GM10266 (cell line): ENCODE data around the gene LAX1.
"Not testable (repeated sequence)": the region's sequence is repeated elsewhere in the genome, so short reads cannot be mapped to it uniquely, and the experiment has no call there.

Experiments
- DNase-seq: peaks from one replicate; pipeline ENCODE4 v3.0.0; 2012; ENCODE audit errors: extremely low spot score
- CTCF ChIP-seq: IDR thresholded peaks from 2 replicates; pipeline ENCODE4 v1.5.1; 2012; ENCODE audit warnings: mild to moderate bottlenecking, low read depth; ENCODE audit not compliant: control insufficient read depth, insufficient read depth; ENCODE audit errors: missing control alignments

The LAX1 gene

GRCh38 chr1:203756036-203756435, 8.9 kb upstream of the LAX1 start:
- no peak for TF ChIP-seq CTCF
- DNase-seq: no peak

DNA sequence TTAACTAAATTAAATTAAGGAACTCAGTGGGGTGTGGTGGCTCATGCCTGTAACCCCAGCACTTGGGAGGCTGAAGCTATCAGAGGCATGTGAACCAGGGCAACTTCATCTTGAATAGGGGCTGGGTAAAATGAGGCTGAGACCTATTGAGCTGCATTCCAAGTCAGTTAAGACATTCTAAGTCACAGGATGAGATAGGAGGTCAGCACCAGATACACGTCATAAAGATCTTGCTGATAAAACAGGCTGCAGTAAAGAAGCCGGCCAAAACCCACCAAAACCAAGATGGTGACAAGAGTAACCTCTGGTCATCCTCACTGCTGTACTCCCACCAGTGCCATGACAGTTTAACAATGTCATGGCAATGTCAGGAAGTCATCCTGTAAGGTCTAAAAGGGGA, 6.2 kb upstream of the LAX1 start:
- DNase-seq: not testable (repeated sequence)

DNA sequence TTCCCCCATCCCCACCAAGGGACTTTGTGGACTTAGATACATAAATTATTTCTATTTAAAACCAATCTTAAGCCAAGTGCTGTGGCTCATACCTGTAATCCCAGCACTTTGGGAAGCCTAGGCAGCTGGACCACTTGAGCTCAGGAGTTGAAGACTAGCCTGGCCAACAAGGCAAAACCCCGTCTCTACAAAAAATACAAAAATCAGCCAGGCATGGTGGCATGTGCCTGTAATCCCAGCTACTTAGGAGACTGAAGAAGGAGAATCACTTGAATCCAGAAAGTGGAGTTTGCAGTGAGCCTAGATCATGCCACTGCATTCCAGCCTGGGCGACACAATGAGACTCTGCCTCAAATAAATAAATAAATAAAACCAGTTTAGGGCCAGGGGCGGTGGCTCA, 4.5 kb upstream of the LAX1 start:
- no peak for TF ChIP-seq CTCF
- DNase-seq: no peak

DNA sequence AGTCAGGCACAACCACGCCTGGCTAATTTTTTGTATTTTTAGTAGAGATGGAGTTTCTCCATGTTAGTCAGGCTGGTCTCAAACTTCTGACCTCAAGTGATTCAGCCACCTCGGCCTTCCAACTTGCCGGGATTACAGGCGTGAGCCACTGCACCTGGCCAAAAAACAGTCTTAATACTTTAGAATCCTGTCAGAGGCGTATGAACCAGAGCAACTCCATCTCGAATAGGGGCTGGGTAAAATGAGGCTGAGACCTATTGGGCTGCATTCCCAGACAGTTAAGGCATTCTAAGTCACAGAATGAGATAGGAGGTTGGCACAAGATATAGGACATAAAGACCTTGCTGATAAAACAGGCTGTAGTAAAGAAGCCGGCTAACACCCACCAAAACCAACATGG, 3.0 kb upstream of the LAX1 start:
- DNase-seq: not testable (repeated sequence)

- no peak for TF ChIP-seq CTCF
Measured at GRCh38 chr1:203763505-203763904, 1.5 kb upstream of the LAX1 start.

GRCh38 chr1:203764105-203765028, 616 bp upstream of the LAX1 start:
- no peak for TF ChIP-seq CTCF
- no peak for DNase-seq

More at GRCh38 chr1:203763505-203763904, 1.5 kb upstream of the LAX1 start:
- DNase-seq: no peak

DNA sequence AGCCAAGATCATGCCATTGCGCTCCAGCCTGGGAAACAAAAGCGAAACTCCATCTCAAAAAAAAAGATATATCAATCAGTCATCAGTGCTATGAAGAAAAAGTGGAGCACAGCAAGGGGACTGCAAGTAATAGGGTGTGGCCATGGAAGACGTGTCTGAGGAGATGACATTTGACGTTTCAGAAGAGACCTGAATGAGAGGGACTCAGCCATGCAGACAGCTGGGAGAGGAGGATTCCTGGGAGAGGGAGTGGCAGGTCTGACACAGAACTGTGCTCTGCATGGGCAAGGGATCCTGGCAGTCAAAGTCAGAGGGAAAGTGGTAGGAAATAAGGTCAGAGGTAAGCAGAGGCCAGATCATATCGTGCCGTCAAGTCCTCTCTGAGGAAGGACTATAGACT, 3.3 kb downstream of the LAX1 start:
- no peak for DNase-seq
- no peak for TF ChIP-seq CTCF

GRCh38 chr1:203769505-203770343, 4.7 kb downstream of the LAX1 start:
- no peak for DNase-seq
- TF ChIP-seq CTCF: no peak
